Stimulated activated CD4-positive, alpha-beta T cell treated with anti-CD3 and anti-CD28 coated beads, Interleukin-15, amount 100 ng/mL, for 48 hours (primary cell): ENCODE measurements around the gene KIF4A.
"Not testable (repeated sequence)": the region's sequence is repeated elsewhere in the genome, so short reads cannot be mapped to it uniquely, and the experiment has no call there.

Experiments used
- DNase-seq, 2 donors: peaks; one replicate each; pipeline ENCODE4 v3.0.0-alpha.2; 2020; ENCODE audit warnings: low read depth in 2 of 2

Gene KIF4A

GRCh38 chrX:70398899-70399298, 109.0 kb downstream of the KIF4A start:
- no peak for DNase-seq

- not testable (repeated sequence) for DNase-seq
Measured at GRCh38 chrX:70400181-70400580, 110.3 kb downstream of the KIF4A start.

GRCh38 chrX:70402721-70403120, 112.8 kb downstream of the KIF4A start:
- DNase-seq = no peak

GRCh38 chrX:70405003-70405402, 115.1 kb downstream of the KIF4A start:
- no peak for DNase-seq

- DNase-seq = no peak
Measured at GRCh38 chrX:70410921-70411320, 121.0 kb downstream of the KIF4A start.

- DNase-seq = no peak
Measured at GRCh38 chrX:70411475-70411874, 121.6 kb downstream of the KIF4A start.

GRCh38 chrX:70421618-70422017, 131.7 kb downstream of the KIF4A start:
- no peak for DNase-seq

GRCh38 chrX:70422851-70423341, 133.0 kb downstream of the KIF4A start, which contains the start of gene GDPD2:
Gene GDPD2 (plus strand): TSS chrX:70423314. CDS start chrX:70424985, 1,671 bp downstream.
- DNase-seq = no peak

- DNase-seq = no peak
Measured at GRCh38 chrX:70423936-70424675, 134.2 kb downstream of the KIF4A start.

- no peak for DNase-seq
Measured at GRCh38 chrX:70424801-70425200, 134.9 kb downstream of the KIF4A start.

- DNase-seq = no peak
Measured at GRCh38 chrX:70426286-70427278, 136.7 kb downstream of the KIF4A start.

GRCh38 chrX:70427365-70427764, 137.5 kb downstream of the KIF4A start:
- no peak for DNase-seq

GRCh38 chrX:70429759-70430158, 139.9 kb downstream of the KIF4A start:
- DNase-seq = no peak

- no peak for DNase-seq
Measured at GRCh38 chrX:70432936-70433847, 143.3 kb downstream of the KIF4A start.

- peak; percentile 58 to 61 for DNase-seq
Measured at GRCh38 chrX:70433848-70434351, 144.0 kb downstream of the KIF4A start.

GRCh38 chrX:70434352-70434866, 144.5 kb downstream of the KIF4A start:
- DNase-seq = peak; percentile 29 to 63

GRCh38 chrX:70434914-70435586, 145.1 kb downstream of the KIF4A start:
- no peak for DNase-seq

- no peak for DNase-seq
Measured at GRCh38 chrX:70436343-70436742, 146.4 kb downstream of the KIF4A start.

GRCh38 chrX:70437011-70437410, 147.1 kb downstream of the KIF4A start:
- DNase-seq = no peak

GRCh38 chrX:70437921-70438665, 148.2 kb downstream of the KIF4A start:
- no peak for DNase-seq
